Middle frontal gyrus (tissue), 1 donor: ENCODE results near the gene CLSTN2.

ENCODE experiments used
- DNase-seq: peaks from one replicate; pipeline ENCODE4 v3.0.0-alpha.2; 2015; ENCODE audit warnings: low spot score; ENCODE audit errors: extremely low spot score

Gene CLSTN2

GRCh38 chr3:140091143-140091542 is 156.2 kb downstream of the CLSTN2 start:
- DNase-seq: no peak

- no peak for DNase-seq
Measured at GRCh38 chr3:140092848-140093536, 158.0 kb downstream of the CLSTN2 start.

GRCh38 chr3:140093742-140094141 is 158.8 kb downstream of the CLSTN2 start:
- peak; percentile 31 for DNase-seq

GRCh38 chr3:140094487-140094886 is 159.5 kb downstream of the CLSTN2 start:
- no peak for DNase-seq

GRCh38 chr3:140096037-140096436 is 161.1 kb downstream of the CLSTN2 start:
- DNase-seq: no peak

GRCh38 chr3:140097874-140098635 is 163.1 kb downstream of the CLSTN2 start:
- no peak for DNase-seq

GRCh38 chr3:140100479-140100878 is 165.5 kb downstream of the CLSTN2 start:
- DNase-seq: no peak

GRCh38 chr3:140103166-140103565 is 168.2 kb downstream of the CLSTN2 start:
- DNase-seq: no peak

- DNase-seq: peak; percentile 29
Measured at GRCh38 chr3:140103986-140104645, 169.1 kb downstream of the CLSTN2 start.

- no peak for DNase-seq
Measured at GRCh38 chr3:140113996-140114788, 179.2 kb downstream of the CLSTN2 start.

GRCh38 chr3:140114789-140115080 is 179.8 kb downstream of the CLSTN2 start:
- no peak for DNase-seq

GRCh38 chr3:140117096-140117526 is 182.1 kb downstream of the CLSTN2 start:
- no peak for DNase-seq

GRCh38 chr3:140122183-140122582 is 187.2 kb downstream of the CLSTN2 start:
- DNase-seq: no peak

- DNase-seq: no peak
Measured at GRCh38 chr3:140128217-140128616, 193.2 kb downstream of the CLSTN2 start.

GRCh38 chr3:140128631-140129030 is 193.6 kb downstream of the CLSTN2 start:
- no peak for DNase-seq

- DNase-seq: no peak
Measured at GRCh38 chr3:140129768-140130284, 194.8 kb downstream of the CLSTN2 start.

- no peak for DNase-seq
Measured at GRCh38 chr3:140131895-140132294, 196.9 kb downstream of the CLSTN2 start.

GRCh38 chr3:140134231-140134965 is 199.4 kb downstream of the CLSTN2 start:
- DNase-seq: no peak

- no peak for DNase-seq
Measured at GRCh38 chr3:140135461-140135860, 200.5 kb downstream of the CLSTN2 start.

GRCh38 chr3:140143367-140144069 is 208.5 kb downstream of the CLSTN2 start:
- peak; percentile 42 for DNase-seq
